ENCODE measurements around the gene POTEJ. TPM values are rescaled to one million over a fixed set of nuclear protein-coding genes. Genes with fewer than 3 reads are reported as not detected.

The POTEJ gene
- total RNA-seq, 1 experiment from 2014 or later, result not detected

Other genes starting within 250 kb of the POTEJ start
- gene POTEI, start 102.1 kb upstream of the POTEJ start, total RNA-seq (2014; rRNA removed; shearing (Covaris generic)), result under 0.01 TPM in 1 of 2 replicates, not detected in the other
- not detected in 2 replicates for gene CFC1B, start 90.2 kb upstream of the POTEJ start, total RNA-seq (2014; rRNA removed; shearing (Covaris generic))
- not detected in 2 replicates for gene CFC1, start 11.9 kb upstream of the POTEJ start, total RNA-seq (2014; rRNA removed; shearing (Covaris generic))
- not detected in 2 replicates for gene GPR148, start 117.6 kb downstream of the POTEJ start, total RNA-seq (2014; rRNA removed; shearing (Covaris generic))
- not detected in 2 replicates for gene AMER3, start 144.1 kb downstream of the POTEJ start, total RNA-seq (2014; rRNA removed; shearing (Covaris generic))
- 0.10 TPM in 1 of 2 replicates, not detected in the other for gene ARHGEF4, start 225.5 kb downstream of the POTEJ start, total RNA-seq (2014; rRNA removed; shearing (Covaris generic))